H9 (cell line): ENCODE results near the gene TPPP. TPM values are rescaled to one million over a fixed set of nuclear protein-coding genes. Genes with fewer than 3 reads are reported as not detected.

Source experiments
- DNase-seq: peaks from one replicate; pipeline ENCODE4 v3.0.0-alpha.2; 2017
- H2AFZ ChIP-seq: one replicate; pipeline ENCODE4 v1.6.1; 2013; ENCODE audit warnings: mild to moderate bottlenecking, low read length, control low read depth, moderate library complexity
- H2AK5ac ChIP-seq: 2 replicates; pipeline ENCODE4 v1.6.1; 2013; ENCODE audit warnings: low read length, control low read depth, mixed read lengths; ENCODE audit not compliant: insufficient read length
- H2BK120ac ChIP-seq: one replicate; pipeline ENCODE4 v1.6.1; 2013; ENCODE audit warnings: low read depth, mild to moderate bottlenecking, low read length, control low read depth, inconsistent platforms; ENCODE audit not compliant: poor library complexity, severe bottlenecking
- H2BK12ac ChIP-seq: 2 replicates; pipeline ENCODE4 v1.6.1; 2013; ENCODE audit warnings: low read length, control low read depth, mixed read lengths, low read depth; ENCODE audit not compliant: insufficient read length
- H2BK15ac ChIP-seq: 2 replicates; pipeline ENCODE4 v1.6.1; 2013; ENCODE audit warnings: low read depth, low read length, control low read depth
- H2BK20ac ChIP-seq: one replicate; pipeline ENCODE4 v1.6.1; 2013; ENCODE audit warnings: low read depth, mild to moderate bottlenecking, low read length, control low read depth, inconsistent platforms; ENCODE audit not compliant: poor library complexity, severe bottlenecking
- H2BK5ac ChIP-seq: 2 replicates; pipeline ENCODE4 v1.6.1; 2013; ENCODE audit warnings: low read length, control low read depth, mixed read lengths; ENCODE audit not compliant: insufficient read length
- H3K14ac ChIP-seq: 2 replicates; pipeline ENCODE4 v1.6.1; 2013; ENCODE audit warnings: low read length, control low read depth; ENCODE audit not compliant: insufficient read depth
- H3K18ac ChIP-seq: 2 replicates; pipeline ENCODE4 v1.6.1; 2013; ENCODE audit warnings: low read depth, mild to moderate bottlenecking, mixed read lengths, low read length, control low read depth; ENCODE audit not compliant: insufficient read length
- H3K23ac ChIP-seq: 2 replicates; pipeline ENCODE4 v1.6.1; 2013; ENCODE audit warnings: low read length, control low read depth, mixed read lengths, low read depth; ENCODE audit not compliant: insufficient read length
- H3K23me2 ChIP-seq: 2 replicates; pipeline ENCODE4 v1.6.1; 2013; ENCODE audit warnings: low read depth, mild to moderate bottlenecking, mixed read lengths, low read length, control low read depth; ENCODE audit not compliant: insufficient read length, poor library complexity, severe bottlenecking
- H3K27ac ChIP-seq: 2 replicates; pipeline ENCODE4 v1.5.1; 2013; ENCODE audit warnings: low read length, control low read depth, mixed read lengths, low read depth; ENCODE audit not compliant: insufficient read length
- H3K27me3 ChIP-seq: 2 replicates; pipeline ENCODE4 v1.6.1; 2013; ENCODE audit warnings: low read length, control low read depth, inconsistent platforms; ENCODE audit not compliant: insufficient read depth
- H3K4ac ChIP-seq: 2 replicates; pipeline ENCODE4 v1.6.1; 2013; ENCODE audit warnings: low read depth, mild to moderate bottlenecking, control low read depth, inconsistent platforms, low read length, moderate library complexity
- H3K4me1 ChIP-seq: 2 replicates; pipeline ENCODE4 v1.6.1; 2013; ENCODE audit warnings: low read length, control low read depth, inconsistent platforms; ENCODE audit not compliant: insufficient read depth
- H3K4me2 ChIP-seq: 2 replicates; pipeline ENCODE4 v1.6.1; 2013; ENCODE audit warnings: low read length, control low read depth, mixed read lengths; ENCODE audit not compliant: insufficient read length, insufficient read depth
- H3K56ac ChIP-seq: 2 replicates; pipeline ENCODE4 v1.6.1; 2013; ENCODE audit warnings: low read depth, mild to moderate bottlenecking, mixed read lengths, low read length, control low read depth; ENCODE audit not compliant: insufficient read length
- H3K79me1 ChIP-seq: 2 replicates; pipeline ENCODE4 v1.6.1; 2013; ENCODE audit warnings: low read depth, mild to moderate bottlenecking, moderate library complexity, low read length, control low read depth, inconsistent platforms; ENCODE audit not compliant: insufficient read depth, poor library complexity, severe bottlenecking
- H3K79me2 ChIP-seq: 2 replicates; pipeline ENCODE4 v1.6.1; 2013; ENCODE audit warnings: low read length, control low read depth, inconsistent platforms; ENCODE audit not compliant: insufficient read depth
- H3K9ac ChIP-seq: 2 replicates; pipeline ENCODE4 v1.6.1; 2013; ENCODE audit warnings: low read length, control low read depth, mixed read lengths; ENCODE audit not compliant: insufficient read length; ENCODE audit errors: extremely low read depth
- H3K9me3 ChIP-seq: one replicate; pipeline ENCODE4 v1.6.1; 2013; ENCODE audit warnings: low read depth, low read length, inconsistent platforms; ENCODE audit not compliant: control insufficient read depth
- H3T11ph ChIP-seq: one replicate; pipeline ENCODE4 v1.6.1; 2013; ENCODE audit warnings: mild to moderate bottlenecking, low read length, control low read depth, inconsistent platforms
- H4K20me1 ChIP-seq: one replicate; pipeline ENCODE4 v1.6.1; 2013; ENCODE audit not compliant: control insufficient read depth, insufficient read length, insufficient read depth
- H4K5ac ChIP-seq: 2 replicates; pipeline ENCODE4 v1.6.1; 2013; ENCODE audit warnings: low read depth, mild to moderate bottlenecking, mixed read lengths, low read length, control low read depth; ENCODE audit not compliant: insufficient read length
- H4K8ac ChIP-seq: replicated peaks from 2 replicates; pipeline ENCODE4 v1.6.1; 2013; ENCODE audit warnings: low read length, control low read depth, mixed read lengths, low read depth; ENCODE audit not compliant: insufficient read length
- H4K91ac ChIP-seq: 2 replicates; pipeline ENCODE4 v1.6.1; 2013; ENCODE audit warnings: low read depth, mild to moderate bottlenecking, moderate library complexity, mixed read lengths, low read length, control low read depth; ENCODE audit not compliant: insufficient read length
- H3K27ac Mint-ChIP-seq, 3 experiments: 2 replicates in 2 of 3; 3 replicates in 1 of 3; pipeline ENCODE4 v1.8.0; 2020 to 2021; ENCODE audit warnings: mixed read lengths in 3 of 3, mild to moderate bottlenecking in 1 of 3, moderate library complexity in 1 of 3
- H3K27me3 Mint-ChIP-seq: 2 replicates; pipeline ENCODE4 v1.8.0; 2021; ENCODE audit warnings: low read depth, mild to moderate bottlenecking, moderate library complexity, mixed read lengths
- H3K36me3 Mint-ChIP-seq, 3 experiments: 2 replicates in 2 of 3; 3 replicates in 1 of 3; pipeline ENCODE4 v1.8.0; 2020 to 2021; ENCODE audit warnings: low read depth in 3 of 3, mixed read lengths in 3 of 3; ENCODE audit not compliant: insufficient read depth in 1 of 3
- H3K4me1 Mint-ChIP-seq, 2 experiments: 2 replicates each; pipeline ENCODE4 v1.8.0; 2020; ENCODE audit warnings: mixed read lengths in 2 of 2
- H3K4me3 Mint-ChIP-seq, 2 experiments: 2 replicates in 1 of 2; 3 replicates in 1 of 2; pipeline ENCODE4 v1.8.0; 2020 to 2021; ENCODE audit warnings: mild to moderate bottlenecking in 2 of 2, mixed read lengths in 2 of 2, moderate library complexity in 1 of 2
- H3K9me3 Mint-ChIP-seq, 2 experiments: 2 replicates in 1 of 2; 3 replicates in 1 of 2; pipeline ENCODE4 v1.8.0; 2020; ENCODE audit warnings: mild to moderate bottlenecking in 2 of 2, mixed read lengths in 2 of 2, moderate library complexity in 1 of 2
- CTCF ChIP-seq: fragments of 200-600 bp; sonication (generic); conservative IDR thresholded peaks from 3 replicates; pipeline ENCODE4 v1.8.0; 2021; ENCODE audit warnings: antibody characterized with exemption, mild to moderate bottlenecking
- WGBS: extraction: QIAGEN DNeasy Blood & Tissue Kit; methylation state at CpG from one replicate; pipeline ENCODE4 v1.1.7; 2013; ENCODE audit warnings: missing lambda C conversion rate, low lambda C conversion rate, mixed read lengths; ENCODE audit not compliant: insufficient read length; ENCODE audit errors: extremely low coverage; 5-methylcytosine and 5-hydroxymethylcytosine counted together
- total RNA-seq: library from RNA; stranded (reverse); gene quantifications from 2 replicates; pipeline ENCODE4 v1.2.1, GENCODE V29; 2021

TPPP gene
- total RNA-seq, 1 experiment from 2014 or later = 0.44 TPM

- no peaks in the 10 kb centered on the region; the same call in 1 of the 2 replicates for H3K27me3 ChIP-seq
- no peaks in the 10 kb centered on the region for H3K4me1 ChIP-seq
- no peak overlapping the region for H3K56ac ChIP-seq
- peak overlapping the region; percentile 63 for H4K5ac ChIP-seq
- peak overlapping the region; percentile 56 for H2BK120ac ChIP-seq
- Mint-ChIP-seq H3K27me3 (peaks cover 41% of the 10 kb centered on the region), H3K36me3 (peaks cover 1 to 3% (median 1%) of the 10 kb centered on the region in 3 experiments; a peak in 6 of 7 replicates), H3K4me1 (peaks cover 5 to 9% of the 10 kb centered on the region in 2 experiments), H3K27ac (peak overlapping the region in 2 of 3 experiments; percentile 77 to 93; a peak in 3 of 7 replicates), H3K4me3 (no peak overlapping the region; a peak in 1 of 5 replicates), H3K9me3 (no peaks in the 10 kb centered on the region)
- H3K23ac ChIP-seq = no peak overlapping the region
- no peak overlapping the region for H2BK15ac ChIP-seq
- WGBS = no CpG with 5 or more reads among the region's 27 CpGs
- peak; percentile 71 for DNase-seq
- no peak overlapping the region for H2BK5ac ChIP-seq
- no peak overlapping the region for H3T11ph ChIP-seq
- H3K79me2 ChIP-seq = no peaks in the 10 kb centered on the region
- no peak overlapping the region for H2BK20ac ChIP-seq
- H3K9ac ChIP-seq = no peak overlapping the region
- no peaks in the 10 kb centered on the region for H3K9me3 ChIP-seq
- peak overlapping the region; percentile 36 for H2BK12ac ChIP-seq
- H4K20me1 ChIP-seq = no peaks in the 10 kb centered on the region
- H2AFZ ChIP-seq = no peak overlapping the region
- H4K91ac ChIP-seq = peak overlapping the region; percentile 96
- H3K27ac ChIP-seq = no peak overlapping the region
- no peak overlapping the region for H3K4me2 ChIP-seq
- H3K23me2 ChIP-seq = no peaks in the 10 kb centered on the region
- peak overlapping the region; percentile 94 for H3K18ac ChIP-seq
- peak overlapping the region; percentile 93 for H3K14ac ChIP-seq
- H3K4ac ChIP-seq = peak overlapping the region; percentile 91
- no peaks in the 10 kb centered on the region for H3K79me1 ChIP-seq
- no peak overlapping the region for H2AK5ac ChIP-seq
- TF ChIP-seq CTCF = no peak
- no peak overlapping the region for H4K8ac ChIP-seq
These were observed 20.6 kb downstream of the TPPP start for GRCh38 chr5:672329-673160.
